ENCODE measurements around the gene CAMK1D. TPM values are rescaled to one million over a fixed set of nuclear protein-coding genes. Genes with fewer than 3 reads are reported as not detected.

The CAMK1D gene
- total RNA-seq, 1 experiment from 2014 or later = 6.3 TPM

DNA sequence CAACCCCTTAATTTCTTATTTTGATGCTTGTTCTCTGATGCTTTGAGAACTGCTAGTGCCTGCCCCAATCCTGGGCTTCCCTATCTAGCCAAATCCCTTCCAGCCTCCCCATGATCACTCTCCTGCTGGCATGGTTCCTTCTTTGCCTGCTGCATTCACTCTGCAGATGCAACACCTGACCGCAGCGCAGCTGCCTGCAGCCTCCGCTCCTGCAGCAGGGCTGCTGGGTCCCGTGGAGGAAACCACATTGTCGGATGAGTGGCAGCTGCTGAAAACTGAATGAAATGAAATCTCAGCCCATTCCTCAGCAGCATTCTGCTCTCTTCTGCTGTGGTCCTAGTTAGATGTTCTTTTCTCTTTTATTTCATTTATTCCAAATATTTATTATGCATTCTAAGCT, 331.9 kb downstream of the CAMK1D start:
- no peak for DNase-seq
- Histone ChIP-seq H3K9ac (ENCODE audit: extremely low read depth, insufficient read length, low read length) (no peak overlapping the region), H3K18ac (ENCODE audit: insufficient read length, low read depth, low read length) (no peak overlapping the region), H3K14ac (ENCODE audit: insufficient read depth, low read length) (no peak overlapping the region), H3K23ac (ENCODE audit: insufficient read length, low read depth, low read length) (no peak overlapping the region), H2BK20ac (ENCODE audit: low read depth, low read length, poor library complexity, severe bottlenecking) (no peak overlapping the region), H2AK5ac (ENCODE audit: insufficient read length, low read length) (no peak overlapping the region), H3T11ph (ENCODE audit: low read length) (no peak overlapping the region), H3K27ac (ENCODE audit: insufficient read length, low read depth, low read length) (no peak overlapping the region), H3K56ac (ENCODE audit: insufficient read length, low read depth, low read length) (no peak overlapping the region), H2AFZ (ENCODE audit: low read length) (no peak overlapping the region), H3K4me2 (ENCODE audit: insufficient read depth, insufficient read length, low read length) (no peak overlapping the region), H4K8ac (replicated peaks; ENCODE audit: insufficient read length, low read depth, low read length) (no peak overlapping the region), H4K20me1 (ENCODE audit: control insufficient read depth, insufficient read depth, insufficient read length) (no peaks in the 10 kb centered on the region), H3K4ac (ENCODE audit: low read depth, low read length) (no peak overlapping the region), H3K9me3 (ENCODE audit: control insufficient read depth, low read depth, low read length) (no peaks in the 10 kb centered on the region), H2BK12ac (ENCODE audit: insufficient read length, low read depth, low read length) (no peak overlapping the region), H3K4me1 (ENCODE audit: insufficient read depth, low read length) (no peaks in the 10 kb centered on the region), H4K91ac (ENCODE audit: insufficient read length, low read depth, low read length) (no peak overlapping the region), H3K79me1 (ENCODE audit: insufficient read depth, low read depth, low read length, poor library complexity, severe bottlenecking) (no peaks in the 10 kb centered on the region), H3K23me2 (ENCODE audit: insufficient read length, low read depth, low read length, poor library complexity, severe bottlenecking) (no peaks in the 10 kb centered on the region), H3K79me2 (ENCODE audit: insufficient read depth, low read length) (no peaks in the 10 kb centered on the region), H4K5ac (ENCODE audit: insufficient read length, low read depth, low read length) (no peak overlapping the region), H2BK15ac (ENCODE audit: low read depth, low read length) (no peak overlapping the region), H3K27me3 (ENCODE audit: insufficient read depth, low read length) (no peaks in the 10 kb centered on the region), H2BK5ac (ENCODE audit: insufficient read length, low read length) (no peak overlapping the region), H2BK120ac (ENCODE audit: low read depth, low read length, poor library complexity, severe bottlenecking) (no peak overlapping the region)
- no peak overlapping the region; a peak in 2 of 7 replicates for H3K27ac Mint-ChIP-seq
- no peaks in the 10 kb centered on the region for H3K36me3 Mint-ChIP-seq (ENCODE audit: insufficient read depth in 1 of 3, low read depth in 3 of 3)
- WGBS (ENCODE audit: extremely low coverage, insufficient read length, low lambda C conversion rate) = no CpG with 5 or more reads among the region's 5 CpGs
- peaks cover 0 to 2% of the 10 kb centered on the region in 2 experiments; a peak in 1 of 4 replicates for H3K4me1 Mint-ChIP-seq
- TF ChIP-seq, protein P1, sequence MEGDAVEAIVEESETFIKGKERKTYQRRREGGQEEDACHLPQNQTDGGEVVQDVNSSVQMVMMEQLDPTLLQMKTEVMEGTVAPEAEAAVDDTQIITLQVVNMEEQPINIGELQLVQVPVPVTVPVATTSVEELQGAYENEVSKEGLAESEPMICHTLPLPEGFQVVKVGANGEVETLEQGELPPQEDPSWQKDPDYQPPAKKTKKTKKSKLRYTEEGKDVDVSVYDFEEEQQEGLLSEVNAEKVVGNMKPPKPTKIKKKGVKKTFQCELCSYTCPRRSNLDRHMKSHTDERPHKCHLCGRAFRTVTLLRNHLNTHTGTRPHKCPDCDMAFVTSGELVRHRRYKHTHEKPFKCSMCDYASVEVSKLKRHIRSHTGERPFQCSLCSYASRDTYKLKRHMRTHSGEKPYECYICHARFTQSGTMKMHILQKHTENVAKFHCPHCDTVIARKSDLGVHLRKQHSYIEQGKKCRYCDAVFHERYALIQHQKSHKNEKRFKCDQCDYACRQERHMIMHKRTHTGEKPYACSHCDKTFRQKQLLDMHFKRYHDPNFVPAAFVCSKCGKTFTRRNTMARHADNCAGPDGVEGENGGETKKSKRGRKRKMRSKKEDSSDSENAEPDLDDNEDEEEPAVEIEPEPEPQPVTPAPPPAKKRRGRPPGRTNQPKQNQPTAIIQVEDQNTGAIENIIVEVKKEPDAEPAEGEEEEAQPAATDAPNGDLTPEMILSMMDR (conservative IDR thresholded peaks at IDR 0.05) = no peak
- H3K27me3 Mint-ChIP-seq (ENCODE audit: low read depth) = no peaks in the 10 kb centered on the region
- no peak overlapping the region for H3K4me3 Mint-ChIP-seq
- H3K9me3 Mint-ChIP-seq = no peaks in the 10 kb centered on the region

All from H9 (cell line).